SH-SY5Y (cell line): ENCODE data around the gene MAP2K6.

Experiments
- GATA2 ChIP-seq: IDR thresholded peaks from 2 replicates; pipeline ENCODE4 v1.6.1; 2011; ENCODE audit warnings: mild to moderate bottlenecking, low read depth, low read length
- GATA3 ChIP-seq: IDR thresholded peaks from 2 replicates; pipeline ENCODE4 v1.6.1; 2011; ENCODE audit warnings: low read depth, mild to moderate bottlenecking, low read length, moderate library complexity

DNA sequence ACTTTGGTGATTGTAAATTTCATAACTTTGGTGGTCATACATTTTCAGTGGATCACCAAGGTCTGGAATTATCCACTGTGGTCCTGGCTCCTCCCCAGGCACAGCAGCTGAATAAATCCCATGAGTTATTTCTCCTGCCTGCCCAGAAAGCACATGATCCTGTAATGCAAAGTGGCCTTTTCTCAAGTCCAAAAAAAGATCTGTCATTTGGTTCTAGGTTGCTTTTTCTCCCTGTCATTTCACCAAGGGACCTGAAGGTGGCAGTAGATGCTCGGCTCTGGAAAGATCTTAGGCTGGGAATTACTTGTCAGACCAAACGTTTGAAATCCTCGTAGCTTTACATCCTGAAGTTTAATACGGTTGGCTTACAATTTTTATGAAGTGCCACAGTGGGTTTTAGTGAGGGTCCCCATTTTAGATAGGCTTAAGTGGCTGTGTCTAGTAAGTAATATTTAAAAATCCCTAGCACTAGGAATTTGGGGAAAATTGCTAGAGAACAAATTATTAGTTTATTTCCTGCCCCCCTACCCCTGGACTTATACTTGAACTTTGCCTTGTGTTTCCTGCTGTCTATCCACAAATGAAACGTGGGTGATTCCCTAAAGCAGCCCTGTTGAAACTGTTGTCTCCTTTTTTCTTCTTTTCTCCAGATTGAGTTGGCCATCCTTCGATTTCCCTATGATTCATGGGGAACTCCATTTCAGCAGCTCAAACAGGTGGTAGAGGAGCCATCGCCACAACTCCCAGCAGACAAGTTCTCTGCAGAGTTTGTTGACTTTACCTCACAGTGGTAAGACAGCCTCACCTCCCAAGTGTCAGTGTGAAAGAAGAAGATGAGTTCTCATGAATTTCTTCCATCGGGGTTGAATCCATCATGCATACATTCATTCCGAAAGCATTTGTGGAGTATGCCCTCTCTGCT is 111.7 kb downstream of the MAP2K6 start:
- no peak for TF ChIP-seq GATA3
- TF ChIP-seq GATA2, result no peak
